Naive thymus-derived CD8-positive, alpha-beta T cell (primary cell): Measurements from ENCODE around the gene TSPAN31. TPM values are rescaled to one million over a fixed set of nuclear protein-coding genes. Genes with fewer than 3 reads are reported as not detected.

Experiments used
- ATAC-seq, 2 donors: fragments of 150-1000 bp; cut with Tn5 transposase in 1 of 2; sonication (Bioruptor Pico), chemical (Tn5 transposase) in 1 of 2; 1 replicate in 1 of 2; 2 replicates in 1 of 2; pipeline ENCODE4 v1.10.0; 2021; ENCODE audit warnings: mild to moderate bottlenecking in 2 of 2, moderate library complexity in 2 of 2
- POLR2A ChIA-PET: fragments of 350-600 bp; sonication (Branson Sonifier 250); formaldehyde crosslinking; loops from one replicate; lab custom pipeline; 2021; ENCODE audit warnings: antibody characterized with exemption; lab: Charles Lee
- DNase-seq, 10 donors: peaks; one replicate each; pipeline versions ENCODE4 v3.0.0 to v3.0.0-alpha.2; 2020 to 2022
- H3K27ac Mint-ChIP-seq, 10 donors: one replicate each; pipeline ENCODE4 v1.8.0; 2020 to 2022; ENCODE audit warnings: mild to moderate bottlenecking in 10 of 10, mixed read lengths in 10 of 10, moderate library complexity in 4 of 10, inconsistent platforms in 1 of 10
- H3K27me3 Mint-ChIP-seq, 5 donors: one replicate each; pipeline ENCODE4 v1.8.0; 2021 to 2022; ENCODE audit warnings: mixed read lengths in 5 of 5
- H3K36me3 Mint-ChIP-seq, 3 donors: one replicate each; pipeline ENCODE4 v1.8.0; 2020 to 2022; ENCODE audit warnings: mixed read lengths in 3 of 3, mild to moderate bottlenecking in 2 of 3, inconsistent platforms in 1 of 3
- H3K4me1 Mint-ChIP-seq, 4 donors: one replicate each; pipeline ENCODE4 v1.8.0; 2021 to 2022; ENCODE audit warnings: mixed read lengths in 4 of 4
- H3K4me3 Mint-ChIP-seq, 10 donors: one replicate each; pipeline ENCODE4 v1.8.0; 2020 to 2022; ENCODE audit warnings: mild to moderate bottlenecking in 10 of 10, mixed read lengths in 10 of 10, moderate library complexity in 6 of 10, inconsistent platforms in 1 of 10
- H3K9me3 Mint-ChIP-seq, 9 donors: one replicate each; pipeline ENCODE4 v1.8.0; 2020 to 2022; ENCODE audit warnings: mixed read lengths in 9 of 9, mild to moderate bottlenecking in 3 of 9, inconsistent platforms in 1 of 9, moderate library complexity in 1 of 9
- polyA plus RNA-seq, 3 donors: library from polyadenylated mRNA; unstranded; fragments of 300-500 nt; fragmentation: Illumina TruSeq; gene quantifications; one replicate each; pipeline ENCODE4 v1.2.3, GENCODE V29; 2021
- total RNA-seq, 8 experiments: library from RNA in 2 of 8; stranded (reverse) in 2 of 8; gene quantifications; one replicate each; pipeline ENCODE4 v1.2.3 and lab custom pipeline; 2021 to 2026

Gene TSPAN31
- total and polyA plus RNA-seq, 5 experiments from 2014 or later, result 22.5 to 53.3 (median 42.2) TPM

GRCh38 chr12:57750561-57751431 lies 6.0 kb downstream of the TSPAN31 start:
- H3K36me3 Mint-ChIP-seq, result peaks cover 0 to 40% (median 8%) of the 10 kb centered on the region in 3 donors
- peak overlapping the region; percentile 89 to 96 (median 94) for H3K4me3 Mint-ChIP-seq
- peaks cover 39 to 55% (median 49%) of the 10 kb centered on the region in 4 donors for H3K4me1 Mint-ChIP-seq
- H3K9me3 Mint-ChIP-seq, result no peaks in the 10 kb centered on the region
- ATAC-seq, result no peak
- H3K27ac Mint-ChIP-seq, result peak overlapping the region in 9 of 10 donors; percentile 84 to 100 (median 97)
- POLR2A ChIA-PET, result interaction anchor here (1.9 kb wide), 1 partner anchor 9 kb away, joined by 12 read pairs; no protein-coding TSS in a partner anchor
- H3K27me3 Mint-ChIP-seq, result no peaks in the 10 kb centered on the region
- no peak for DNase-seq

- no peaks in the 10 kb centered on the region for H3K27me3 Mint-ChIP-seq
- peaks cover 0 to 37% (median 8%) of the 10 kb centered on the region in 3 donors for H3K36me3 Mint-ChIP-seq
- H3K4me1 Mint-ChIP-seq, result peaks cover 37 to 54% (median 48%) of the 10 kb centered on the region in 4 donors
- ATAC-seq (no peak), DNase-seq (no peak)
- H3K9me3 Mint-ChIP-seq, result no peaks in the 10 kb centered on the region
- peak overlapping the region; percentile 89 to 96 (median 94) for H3K4me3 Mint-ChIP-seq
- POLR2A ChIA-PET, result interaction anchor here (0.9 to 1.9 kb wide), 5 partner anchors 9 to 640 kb away, joined by 3 to 13 read pairs (median 4); partner anchors contain the start of gene TSFM
- peak overlapping the region; percentile 91 to 100 (median 97) for H3K27ac Mint-ChIP-seq
Observed at GRCh38 chr12:57751432-57751787, 6.6 kb downstream of the TSPAN31 start.

- peaks cover 40 to 57% (median 52%) of the 10 kb centered on the region in 4 donors for H3K4me1 Mint-ChIP-seq
- peak within 1 kb of the TSS; percentile 91 to 100 (median 97) for H3K27ac Mint-ChIP-seq
- DNase-seq (peak; percentile 94 to 100 (median 99)), ATAC-seq (peak; percentile 60 to 78)
- no peaks in the 10 kb centered on the region for H3K27me3 Mint-ChIP-seq
- no peaks in the 10 kb centered on the region for H3K9me3 Mint-ChIP-seq
- H3K36me3 Mint-ChIP-seq, result peaks cover 0 to 34% (median 8%) of the 10 kb centered on the region in 3 donors
- peak within 1 kb of the TSS; percentile 89 to 96 (median 94) for H3K4me3 Mint-ChIP-seq
- POLR2A ChIA-PET, result interaction anchor here (0.6 to 1.2 kb wide), 9 partner anchors 10 to 640 kb away, joined by 3 to 13 read pairs (median 4); partner anchors contain the start of genes CTDSP2, OS9 and TSFM
Observed at GRCh38 chr12:57751788-57752667, 7.2 kb downstream of the TSPAN31 start, which contains the start of gene CDK4. TSS of gene CDK4 (minus strand) at chr12:57752310. CDS start at chr12:57751717, 593 bp downstream.

GRCh38 chr12:57752668-57753000 lies 7.8 kb downstream of the TSPAN31 start:
- no peaks in the 10 kb centered on the region for H3K27me3 Mint-ChIP-seq
- peaks cover 0 to 33% (median 8%) of the 10 kb centered on the region in 3 donors for H3K36me3 Mint-ChIP-seq
- peak overlapping the region; percentile 91 to 100 (median 97) for H3K27ac Mint-ChIP-seq
- DNase-seq (no peak), ATAC-seq (no peak)
- H3K4me1 Mint-ChIP-seq, result peaks cover 40 to 61% (median 55%) of the 10 kb centered on the region in 4 donors
- POLR2A ChIA-PET, result interaction anchor here (0.9 to 1.2 kb wide), 6 partner anchors 11 to 94 kb away, joined by 3 to 13 read pairs (median 4); partner anchors contain the start of gene CTDSP2
- peak overlapping the region; percentile 89 to 96 (median 94) for H3K4me3 Mint-ChIP-seq
- no peaks in the 10 kb centered on the region for H3K9me3 Mint-ChIP-seq

GRCh38 chr12:57753756-57754337 lies 9.0 kb downstream of the TSPAN31 start:
- POLR2A ChIA-PET, result interaction anchor here (0.6 to 1.0 kb wide), 6 partner anchors 9 to 180 kb away, joined by 3 to 7 read pairs (median 4); partner anchors contain the start of genes EEF1AKMT3, METTL1 and TSPAN31
- no peak for ATAC-seq

GRCh38 chr12:57754411-57755193 lies 9.8 kb downstream of the TSPAN31 start, which contains the start of gene MARCHF9:
TSS of gene MARCHF9 (plus strand) at chr12:57755103. CDS start at chr12:57755529, 426 bp downstream.
- no peaks in the 10 kb centered on the region for H3K27me3 Mint-ChIP-seq
- peaks cover 48 to 73% (median 67%) of the 10 kb centered on the region in 4 donors for H3K4me1 Mint-ChIP-seq

More at GRCh38 chr12:57753756-57754337, 9.0 kb downstream of the TSPAN31 start:
- no peaks in the 10 kb centered on the region for H3K9me3 Mint-ChIP-seq
- H3K36me3 Mint-ChIP-seq, result peaks cover 0 to 30% (median 0%) of the 10 kb centered on the region in 3 donors
- DNase-seq, result no peak
- H3K4me1 Mint-ChIP-seq, result peaks cover 45 to 69% (median 62%) of the 10 kb centered on the region in 4 donors
- no peaks in the 10 kb centered on the region for H3K27me3 Mint-ChIP-seq
- peak overlapping the region; percentile 84 to 100 (median 92) for H3K4me3 Mint-ChIP-seq
- peak overlapping the region; percentile 94 to 100 (median 97) for H3K27ac Mint-ChIP-seq

GRCh38 chr12:57755194-57755453 lies 10.3 kb downstream of the TSPAN31 start:
- POLR2A ChIA-PET, result interaction anchor here (0.6 to 2.6 kb wide), 3 partner anchors 14 to 142 kb away, joined by 3 to 13 read pairs (median 12); partner anchors contain the start of gene TSFM
- peaks cover 50 to 79% (median 71%) of the 10 kb centered on the region in 4 donors for H3K4me1 Mint-ChIP-seq
- peaks cover 0 to 34% (median 0%) of the 10 kb centered on the region in 3 donors for H3K36me3 Mint-ChIP-seq
- ATAC-seq (no peak), DNase-seq (no peak)
- H3K27me3 Mint-ChIP-seq, result no peaks in the 10 kb centered on the region
- H3K27ac Mint-ChIP-seq, result peak overlapping the region in 1 of 10 donors; percentile 53
- no peaks in the 10 kb centered on the region for H3K9me3 Mint-ChIP-seq
- H3K4me3 Mint-ChIP-seq, result peak overlapping the region in 6 of 10 donors; percentile 16 to 89 (median 29)

More at GRCh38 chr12:57754411-57755193, 9.8 kb downstream of the TSPAN31 start, which contains the start of gene MARCHF9:
- ATAC-seq (peak; percentile 41 to 45), DNase-seq (peak; percentile 67 to 94 (median 81))
- Mint-ChIP-seq H3K27ac (peak within 1 kb of the TSS; percentile 94 to 100 (median 97)), H3K36me3 (peaks cover 0 to 31% (median 0%) of the 10 kb centered on the region in 3 donors), H3K9me3 (no peaks in the 10 kb centered on the region), H3K4me3 (peak within 1 kb of the TSS; percentile 84 to 100 (median 92))
- POLR2A ChIA-PET, result interaction anchor here (0.6 to 2.6 kb wide), 8 partner anchors 10 to 142 kb away, joined by 3 to 13 read pairs (median 4); partner anchors contain the start of genes EEF1AKMT3, METTL1, TSFM and TSPAN31

- DNase-seq, result peak in 8 of 10 donors; percentile 32 to 78 (median 42)
- H3K4me3 Mint-ChIP-seq, result peak overlapping the region; percentile 80 to 95 (median 91)
- H3K36me3 Mint-ChIP-seq, result peaks cover 0 to 29% (median 0%) of the 10 kb centered on the region in 3 donors
- H3K4me1 Mint-ChIP-seq, result peaks cover 47 to 76% (median 70%) of the 10 kb centered on the region in 4 donors
- no peaks in the 10 kb centered on the region for H3K27me3 Mint-ChIP-seq
- POLR2A ChIA-PET, result interaction anchor here (0.6 to 2.6 kb wide), 9 partner anchors 8 to 141 kb away, joined by 3 to 17 read pairs (median 9); partner anchors contain the start of genes CTDSP2, CYP27B1, TSFM and TSPAN31
- no peaks in the 10 kb centered on the region for H3K9me3 Mint-ChIP-seq
- peak in 1 of 2 donors; percentile 20 for ATAC-seq
- H3K27ac Mint-ChIP-seq, result peak overlapping the region; percentile 54 to 96 (median 93)
Observed at GRCh38 chr12:57755454-57756372, 10.9 kb downstream of the TSPAN31 start.

- peaks cover 45 to 70% (median 65%) of the 10 kb centered on the region in 4 donors for H3K4me1 Mint-ChIP-seq
- peak overlapping the region; percentile 54 to 96 (median 93) for H3K27ac Mint-ChIP-seq
- ATAC-seq (peak; percentile 20 to 22), DNase-seq (peak; percentile 51 to 84 (median 70))
- POLR2A ChIA-PET, result interaction anchor here (0.9 to 2.6 kb wide), 11 partner anchors 9 to 147 kb away, joined by 3 to 17 read pairs (median 8); partner anchors contain the start of genes CTDSP2, CYP27B1, EEF1AKMT3 and METTL1
- H3K4me3 Mint-ChIP-seq, result peak overlapping the region; percentile 80 to 95 (median 91)
- H3K36me3 Mint-ChIP-seq, result peaks cover 0 to 28% (median 0%) of the 10 kb centered on the region in 3 donors
- no peaks in the 10 kb centered on the region for H3K27me3 Mint-ChIP-seq
- no peaks in the 10 kb centered on the region for H3K9me3 Mint-ChIP-seq
Observed at GRCh38 chr12:57756406-57757341, 11.8 kb downstream of the TSPAN31 start.
